Measurements from ENCODE around the gene COA8. TPM values are rescaled to one million over a fixed set of nuclear protein-coding genes. Genes with fewer than 3 reads are reported as not detected.

The COA8 gene
- total and polyA plus RNA-seq, 2 donors (not counting 3 experiments of a cell fraction or from before 2014, with no cell fraction given), result 19.1 to 46.4 TPM

- FAIRE-seq (peak; percentile 38), DNase-seq (ENCODE audit: low read depth, low spot score) (no peak)
- no peaks in the 10 kb centered on the region for H3K36me3 ChIP-seq (ENCODE audit: control insufficient read depth in 2 of 2, extremely low read depth in 1 of 2, insufficient read depth in 2 of 2, low read length in 2 of 2)
- H3K9me3 ChIP-seq (replicated peaks; ENCODE audit: control insufficient read depth, insufficient read depth, low read length), result no peaks in the 10 kb centered on the region
- H3K27me3 ChIP-seq (ENCODE audit: control insufficient read depth in 2 of 2, insufficient read depth in 2 of 2, low read length in 2 of 2), result peaks cover 0 to 2% of the 10 kb centered on the region in 2 experiments
- H3K4me1 ChIP-seq (ENCODE audit: control insufficient read depth, extremely low read depth, insufficient read depth, low read length), result no peaks in the 10 kb centered on the region
- no peaks in the 10 kb centered on the region for H3K79me2 ChIP-seq (ENCODE audit: control insufficient read depth, insufficient read depth, low read length)
- no peak overlapping the region for H2AFZ ChIP-seq (ENCODE audit: low read depth, low read length)
- H3K9me1 ChIP-seq (replicated peaks; ENCODE audit: control insufficient read depth, extremely low read depth, insufficient read depth, low read length), result no peaks in the 10 kb centered on the region
- dilution Hi-C loops (cut with MboI; ENCODE audit: extremely low pct_ligation_motif_present, low sequenced_read_pairs) (no loop called here), intact Hi-C loops (cut with micrococcal nuclease) (no loop called here)
- POLR2A ChIA-PET, result no interaction called here
- no peak overlapping the region for H3K27ac ChIP-seq (ENCODE audit: insufficient read depth, low read depth, low read length)
- no peak for TF ChIP-seq GATA2 (IDR thresholded peaks at IDR 0.05; ENCODE audit: insufficient read depth, insufficient read length, low read depth, low read length)
- no peak overlapping the region for H3K4me2 ChIP-seq (ENCODE audit: insufficient read depth, low read length)
- BruUV-seq (replicated peaks), result no TSS peak
- CTCF ChIA-PET, result interaction anchor here (0.7 to 2.5 kb wide), 18 partner anchors 11 to 195 kb away, joined by 3 to 10 read pairs (median 4); no protein-coding TSS in a partner anchor
- H4K20me1 ChIP-seq (replicated peaks; ENCODE audit: control insufficient read depth, extremely low read depth, insufficient read depth, low read length), result no peaks in the 10 kb centered on the region
- no peak overlapping the region for H3K9ac ChIP-seq (replicated peaks; ENCODE audit: extremely low read depth, insufficient read depth, low read length)
- no peak overlapping the region for H3K4me3 ChIP-seq (replicated peaks in 1 of 3; ENCODE audit: insufficient read depth in 1 of 3, low read depth in 1 of 3, low read length in 3 of 3)
Measured at GRCh38 chr14:103613517-103613916, 50.8 kb downstream of the COA8 start.

GRCh38 chr14:103616635-103617300 lies 54.0 kb downstream of the COA8 start:
- dilution Hi-C loops (cut with MboI; ENCODE audit: extremely low pct_ligation_motif_present, low sequenced_read_pairs), result no loop called here
- no peaks in the 10 kb centered on the region for H4K20me1 ChIP-seq (replicated peaks; ENCODE audit: control insufficient read depth, extremely low read depth, insufficient read depth, low read length)
- H3K27ac ChIP-seq (ENCODE audit: insufficient read depth, low read depth, low read length), result no peak overlapping the region
- DNase-seq (ENCODE audit: low read depth, low spot score) (no peak), FAIRE-seq (no peak)
- H2AFZ ChIP-seq (ENCODE audit: low read depth, low read length), result no peak overlapping the region
- ChIA-PET CTCF (no interaction called here), POLR2A (no interaction called here)
- no peak overlapping the region for H3K4me2 ChIP-seq (ENCODE audit: insufficient read depth, low read length)
- no peaks in the 10 kb centered on the region for H3K9me1 ChIP-seq (replicated peaks; ENCODE audit: control insufficient read depth, extremely low read depth, insufficient read depth, low read length)
- TF ChIP-seq CTCF (IDR thresholded peaks at IDR 0.05; ENCODE audit: extremely low read depth in 1 of 2, insufficient read depth in 1 of 2, low read depth in 1 of 2, low read length in 2 of 2) (no peak), EZH2 (IDR thresholded peaks at IDR 0.05; ENCODE audit: borderline replicate concordance, low read depth, low read length, severe bottlenecking) (no peak), GATA2 (IDR thresholded peaks at IDR 0.05; ENCODE audit: insufficient read depth, insufficient read length, low read depth, low read length) (no peak), JUN (IDR thresholded peaks at IDR 0.05; ENCODE audit: borderline replicate concordance, insufficient read depth, insufficient read length, low read depth) (no peak), MAX (IDR thresholded peaks at IDR 0.05; ENCODE audit: insufficient read depth, insufficient read length) (no peak), FOS (IDR thresholded peaks at IDR 0.05; ENCODE audit: borderline replicate concordance, insufficient read depth, low read length) (no peak), POLR2AphosphoS5 (IDR thresholded peaks at IDR 0.05; ENCODE audit: insufficient read depth, low read depth, low read length) (no peak)
- no peak overlapping the region for H3K4me3 ChIP-seq (replicated peaks in 1 of 3; ENCODE audit: insufficient read depth in 1 of 3, low read depth in 1 of 3, low read length in 3 of 3)
- no peaks in the 10 kb centered on the region for H3K27me3 ChIP-seq (ENCODE audit: control insufficient read depth in 2 of 2, insufficient read depth in 2 of 2, low read length in 2 of 2)
- no peaks in the 10 kb centered on the region for H3K36me3 ChIP-seq (ENCODE audit: control insufficient read depth in 2 of 2, extremely low read depth in 1 of 2, insufficient read depth in 2 of 2, low read length in 2 of 2)
- intact Hi-C loops (cut with micrococcal nuclease), result no loop called here
- no peaks in the 10 kb centered on the region for H3K79me2 ChIP-seq (ENCODE audit: control insufficient read depth, insufficient read depth, low read length)
- BruUV-seq (replicated peaks), result no TSS peak
- H3K4me1 ChIP-seq (ENCODE audit: control insufficient read depth, extremely low read depth, insufficient read depth, low read length), result no peaks in the 10 kb centered on the region
- no peaks in the 10 kb centered on the region for H3K9me3 ChIP-seq (replicated peaks; ENCODE audit: control insufficient read depth, insufficient read depth, low read length)
- H3K9ac ChIP-seq (replicated peaks; ENCODE audit: extremely low read depth, insufficient read depth, low read length), result no peak overlapping the region
